ENCODE data around the gene ATR. TPM values are rescaled to one million over a fixed set of nuclear protein-coding genes. Genes with fewer than 3 reads are reported as not detected.
"Not testable (repeated sequence)": the region's sequence is repeated elsewhere in the genome, so short reads cannot be mapped to it uniquely, and the experiment has no call there.

Gene ATR
- total RNA-seq, 1 experiment from 2014 or later: 15.8 TPM

DNA sequence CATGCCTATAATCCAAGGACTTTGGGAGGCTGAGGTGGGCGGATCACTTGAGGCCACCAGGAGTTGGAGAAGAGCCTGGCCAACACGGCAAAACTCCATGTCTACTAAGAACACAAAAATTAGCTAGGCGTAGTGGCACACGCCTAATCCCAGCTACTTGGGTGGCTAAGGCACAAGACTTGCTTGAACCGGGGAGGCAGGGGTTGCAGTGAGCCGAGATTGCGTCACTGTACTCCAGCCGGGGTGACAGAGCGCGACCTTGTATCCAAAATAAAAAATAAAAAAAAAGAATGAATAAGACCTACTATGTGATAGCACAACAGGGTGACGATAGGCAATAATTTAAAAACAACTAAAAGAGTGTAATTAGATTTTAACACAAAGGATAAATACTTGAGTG lies 134.2 kb downstream of the ATR start:
- no peak overlapping the region for H2BK120ac ChIP-seq (ENCODE audit: low read depth, low read length, poor library complexity, severe bottlenecking)
- H4K20me1 ChIP-seq (ENCODE audit: control insufficient read depth, insufficient read depth, insufficient read length): no peaks in the 10 kb centered on the region
- no peaks in the 10 kb centered on the region for H3K9me3 ChIP-seq (ENCODE audit: control insufficient read depth, low read depth, low read length)
- H3K27ac Mint-ChIP-seq: no peak overlapping the region
- peaks cover 5% of the 10 kb centered on the region; the same call in 1 of the 2 replicates for H3K79me2 ChIP-seq (ENCODE audit: insufficient read depth, low read length)
- H3K27me3 Mint-ChIP-seq (ENCODE audit: low read depth): no peaks in the 10 kb centered on the region
- H3K27ac ChIP-seq (ENCODE audit: insufficient read length, low read depth, low read length): no peak overlapping the region
- no peak overlapping the region for H3K56ac ChIP-seq (ENCODE audit: insufficient read length, low read depth, low read length)
- H2BK15ac ChIP-seq (ENCODE audit: low read depth, low read length): no peak overlapping the region
- no peak overlapping the region for H3K4ac ChIP-seq (ENCODE audit: low read depth, low read length)
- no peak overlapping the region for H2BK5ac ChIP-seq (ENCODE audit: insufficient read length, low read length)
- H3K4me1 Mint-ChIP-seq: peaks cover 20 to 26% of the 10 kb centered on the region in 2 experiments
- no peak overlapping the region for H4K91ac ChIP-seq (ENCODE audit: insufficient read length, low read depth, low read length)
- no peak overlapping the region for H4K5ac ChIP-seq (ENCODE audit: insufficient read length, low read depth, low read length)
- no peak overlapping the region for H3T11ph ChIP-seq (ENCODE audit: low read length)
- peaks cover 0 to 3% of the 10 kb centered on the region in 2 experiments; a peak in 2 of 5 replicates for H3K9me3 Mint-ChIP-seq
- no CpG with 5 or more reads among the region's 11 CpGs for WGBS (ENCODE audit: extremely low coverage, insufficient read length, low lambda C conversion rate)
- H3K23ac ChIP-seq (ENCODE audit: insufficient read length, low read depth, low read length): no peak overlapping the region
- H2AK5ac ChIP-seq (ENCODE audit: insufficient read length, low read length): no peak overlapping the region
- no peaks in the 10 kb centered on the region for H3K27me3 ChIP-seq (ENCODE audit: insufficient read depth, low read length)
- no peaks in the 10 kb centered on the region for H3K4me1 ChIP-seq (ENCODE audit: insufficient read depth, low read length)
- no peak overlapping the region for H3K4me2 ChIP-seq (ENCODE audit: insufficient read depth, insufficient read length, low read length)
- no peak overlapping the region for H3K4me3 Mint-ChIP-seq
- H3K79me1 ChIP-seq (ENCODE audit: insufficient read depth, low read depth, low read length, poor library complexity, severe bottlenecking): peaks cover 6% of the 10 kb centered on the region
- H3K9ac ChIP-seq (ENCODE audit: extremely low read depth, insufficient read length, low read length): no peak overlapping the region
- TF ChIP-seq CTCF (conservative IDR thresholded peaks at IDR 0.05): no peak
- no peak overlapping the region for H3K14ac ChIP-seq (ENCODE audit: insufficient read depth, low read length)
- no peak overlapping the region for H2BK20ac ChIP-seq (ENCODE audit: low read depth, low read length, poor library complexity, severe bottlenecking)
- H2BK12ac ChIP-seq (ENCODE audit: insufficient read length, low read depth, low read length): no peak overlapping the region
- no peak overlapping the region for H2AFZ ChIP-seq (ENCODE audit: low read length)
- H3K36me3 Mint-ChIP-seq (ENCODE audit: insufficient read depth in 1 of 3, low read depth in 3 of 3): peaks cover 4 to 10% (median 8%) of the 10 kb centered on the region in 3 experiments; a peak in 6 of 7 replicates
- no peak overlapping the region for H3K18ac ChIP-seq (ENCODE audit: insufficient read length, low read depth, low read length)
- H3K23me2 ChIP-seq (ENCODE audit: insufficient read length, low read depth, low read length, poor library complexity, severe bottlenecking): peaks cover 3% of the 10 kb centered on the region
- H4K8ac ChIP-seq (replicated peaks; ENCODE audit: insufficient read length, low read depth, low read length): no peak overlapping the region
- no peak for DNase-seq

- H3K4ac ChIP-seq (ENCODE audit: low read depth, low read length); H3K27me3 Mint-ChIP-seq (ENCODE audit: low read depth); H2BK12ac ChIP-seq (ENCODE audit: insufficient read length, low read depth, low read length); H2BK120ac ChIP-seq (ENCODE audit: low read depth, low read length, poor library complexity, severe bottlenecking); H2BK20ac ChIP-seq (ENCODE audit: low read depth, low read length, poor library complexity, severe bottlenecking); H2BK5ac ChIP-seq (ENCODE audit: insufficient read length, low read length); H3K27ac ChIP-seq (ENCODE audit: insufficient read length, low read depth, low read length); H3K4me2 ChIP-seq (ENCODE audit: insufficient read depth, insufficient read length, low read length); H4K20me1 ChIP-seq (ENCODE audit: control insufficient read depth, insufficient read depth, insufficient read length); H2AK5ac ChIP-seq (ENCODE audit: insufficient read length, low read length); H3K56ac ChIP-seq (ENCODE audit: insufficient read length, low read depth, low read length); H2BK15ac ChIP-seq (ENCODE audit: low read depth, low read length); H3K18ac ChIP-seq (ENCODE audit: insufficient read length, low read depth, low read length); H3T11ph ChIP-seq (ENCODE audit: low read length); H3K14ac ChIP-seq (ENCODE audit: insufficient read depth, low read length); H3K4me1 ChIP-seq (ENCODE audit: insufficient read depth, low read length); H4K91ac ChIP-seq (ENCODE audit: insufficient read length, low read depth, low read length); H2AFZ ChIP-seq (ENCODE audit: low read length); H3K27ac Mint-ChIP-seq; H3K9me3 Mint-ChIP-seq; H3K23me2 ChIP-seq (ENCODE audit: insufficient read length, low read depth, low read length, poor library complexity, severe bottlenecking); DNase-seq; H3K9me3 ChIP-seq (ENCODE audit: control insufficient read depth, low read depth, low read length); H4K8ac ChIP-seq (replicated peaks; ENCODE audit: insufficient read length, low read depth, low read length); H3K79me2 ChIP-seq (ENCODE audit: insufficient read depth, low read length); H3K4me3 Mint-ChIP-seq; H3K27me3 ChIP-seq (ENCODE audit: insufficient read depth, low read length); H3K23ac ChIP-seq (ENCODE audit: insufficient read length, low read depth, low read length); H3K79me1 ChIP-seq (ENCODE audit: insufficient read depth, low read depth, low read length, poor library complexity, severe bottlenecking); H3K9ac ChIP-seq (ENCODE audit: extremely low read depth, insufficient read length, low read length); H4K5ac ChIP-seq (ENCODE audit: insufficient read length, low read depth, low read length): not testable (repeated sequence)
- WGBS (ENCODE audit: extremely low coverage, insufficient read length, low lambda C conversion rate): no CpG with 5 or more reads among the region's 12 CpGs
- Mint-ChIP-seq H3K36me3 (ENCODE audit: insufficient read depth in 1 of 3, low read depth in 3 of 3) (peaks cover 4 to 10% (median 8%) of the 10 kb centered on the region in 3 experiments; a peak in 6 of 7 replicates), H3K4me1 (peaks cover 17 to 22% of the 10 kb centered on the region in 2 experiments)
Observed at GRCh38 chr3:142443060-142443459, 135.5 kb downstream of the ATR start.

Measured in H9 (cell line).